HG03575 (cell line): ENCODE measurements around the gene CES2.
"Not testable (repeated sequence)": the region's sequence is repeated elsewhere in the genome, so short reads cannot be mapped to it uniquely, and the experiment has no call there.

ENCODE experiments used
- ATAC-seq: cut with Tn5 transposase; IDR thresholded peaks from one replicate; pipeline ENCODE4 v1.9.1; 2021; ENCODE audit not compliant: unreplicated experiment, insufficient number of reproducible peaks, low FRiP score; ENCODE audit errors: extremely low read depth

CES2 gene

GRCh38 chr16:66935314-66936011, at the start of gene CES2:
Gene CES2, plus strand, starts transcription at chr16:66935516. Its CDS starts 120 bp downstream, at chr16:66935636.
- ATAC-seq = no peak

GRCh38 chr16:66886321-66886720, 49.0 kb upstream of the CES2 start:
- no peak for ATAC-seq

GRCh38 chr16:66886914-66887313, 48.4 kb upstream of the CES2 start:
- no peak for ATAC-seq

GRCh38 chr16:66888647-66889615, 46.4 kb upstream of the CES2 start:
- no peak for ATAC-seq

- no peak for ATAC-seq
These were observed 45.7 kb upstream of the CES2 start for GRCh38 chr16:66889622-66890021.

- ATAC-seq = no peak
These were observed 44.5 kb upstream of the CES2 start for GRCh38 chr16:66890799-66891198.

- ATAC-seq = no peak
These were observed 44.0 kb upstream of the CES2 start for GRCh38 chr16:66891360-66891759.

GRCh38 chr16:66891797-66892196, 43.5 kb upstream of the CES2 start:
- no peak for ATAC-seq

- no peak for ATAC-seq
These were observed 41.3 kb upstream of the CES2 start for GRCh38 chr16:66894055-66894454.

GRCh38 chr16:66894948-66895688, 40.2 kb upstream of the CES2 start:
- ATAC-seq = no peak

GRCh38 chr16:66895689-66895979, 39.7 kb upstream of the CES2 start:
- no peak for ATAC-seq

- ATAC-seq = no peak
These were observed 39.3 kb upstream of the CES2 start for GRCh38 chr16:66895999-66896398.

- ATAC-seq = not testable (repeated sequence)
These were observed 38.6 kb upstream of the CES2 start for GRCh38 chr16:66896682-66897081.

GRCh38 chr16:66898207-66898606, 37.1 kb upstream of the CES2 start:
- ATAC-seq = no peak

- ATAC-seq = no peak
These were observed 36.4 kb upstream of the CES2 start for GRCh38 chr16:66898933-66899309.

GRCh38 chr16:66899310-66899944, 35.9 kb upstream of the CES2 start:
- no peak for ATAC-seq

GRCh38 chr16:66899945-66900710, 35.2 kb upstream of the CES2 start:
- no peak for ATAC-seq

GRCh38 chr16:66900721-66901441, 34.4 kb upstream of the CES2 start:
- ATAC-seq = no peak
